Fibroblast of skin of abdomen (primary cell): ENCODE measurements around the gene TSPAN13.
A peak's percentile ranks its signal among the peaks of the same experiment; 100 is the strongest.
"Not testable (repeated sequence)": the region's sequence is repeated elsewhere in the genome, so short reads cannot be mapped to it uniquely, and the experiment has no call there.

ENCODE experiments used
- DNase-seq: peaks from one replicate; pipeline ENCODE4 v3.0.0-alpha.2; 2013

The TSPAN13 gene

GRCh38 chr7:16741676-16742075 lies 11.9 kb upstream of the TSPAN13 start:
- no peak for DNase-seq

GRCh38 chr7:16742547-16742946 lies 11.0 kb upstream of the TSPAN13 start:
- DNase-seq = no peak

GRCh38 chr7:16743236-16743635 lies 10.3 kb upstream of the TSPAN13 start:
- DNase-seq = no peak

GRCh38 chr7:16744518-16745250 lies 8.9 kb upstream of the TSPAN13 start:
- DNase-seq = no peak

GRCh38 chr7:16745645-16746044 lies 7.9 kb upstream of the TSPAN13 start:
- DNase-seq = no peak

GRCh38 chr7:16747102-16747501 lies 6.5 kb upstream of the TSPAN13 start:
- peak; percentile 23 for DNase-seq

- DNase-seq = peak; percentile 23
These were observed 639 bp downstream of the TSPAN13 start for GRCh38 chr7:16753932-16754855.

- no peak for DNase-seq
These were observed 1.3 kb downstream of the TSPAN13 start for GRCh38 chr7:16754856-16755317.

- DNase-seq = peak; percentile 24
These were observed 1.8 kb downstream of the TSPAN13 start for GRCh38 chr7:16755397-16755796.

- DNase-seq = no peak
These were observed 4.5 kb downstream of the TSPAN13 start for GRCh38 chr7:16758036-16758435.

- DNase-seq = no peak
These were observed 5.4 kb downstream of the TSPAN13 start for GRCh38 chr7:16758631-16759611.

GRCh38 chr7:16759840-16760239 lies 6.3 kb downstream of the TSPAN13 start:
- DNase-seq = no peak

- no peak for DNase-seq
These were observed 8.6 kb downstream of the TSPAN13 start for GRCh38 chr7:16762177-16762576.

- DNase-seq = no peak
These were observed 11.4 kb downstream of the TSPAN13 start for GRCh38 chr7:16764942-16765341.

- no peak for DNase-seq
These were observed 11.9 kb downstream of the TSPAN13 start for GRCh38 chr7:16765436-16765859.

GRCh38 chr7:16769994-16770393 lies 16.4 kb downstream of the TSPAN13 start:
- not testable (repeated sequence) for DNase-seq

- no peak for DNase-seq
These were observed 17.2 kb downstream of the TSPAN13 start for GRCh38 chr7:16770657-16771329.

GRCh38 chr7:16773326-16773725 lies 19.8 kb downstream of the TSPAN13 start:
- DNase-seq = no peak

- no peak for DNase-seq
These were observed 20.3 kb downstream of the TSPAN13 start for GRCh38 chr7:16773884-16774283.

GRCh38 chr7:16774294-16774693 lies 20.7 kb downstream of the TSPAN13 start:
- no peak for DNase-seq

- no peak for DNase-seq
These were observed 21.4 kb downstream of the TSPAN13 start for GRCh38 chr7:16774986-16775385.

- no peak for DNase-seq
These were observed 22.5 kb downstream of the TSPAN13 start for GRCh38 chr7:16776053-16776452.
